GM21367 (cell line): Measurements from ENCODE around the gene ROBO2.

Experiments
- ATAC-seq: cut with Tn5 transposase; IDR thresholded peaks from one replicate; pipeline ENCODE4 v1.9.1; 2021; ENCODE audit not compliant: unreplicated experiment

Gene ROBO2

DNA sequence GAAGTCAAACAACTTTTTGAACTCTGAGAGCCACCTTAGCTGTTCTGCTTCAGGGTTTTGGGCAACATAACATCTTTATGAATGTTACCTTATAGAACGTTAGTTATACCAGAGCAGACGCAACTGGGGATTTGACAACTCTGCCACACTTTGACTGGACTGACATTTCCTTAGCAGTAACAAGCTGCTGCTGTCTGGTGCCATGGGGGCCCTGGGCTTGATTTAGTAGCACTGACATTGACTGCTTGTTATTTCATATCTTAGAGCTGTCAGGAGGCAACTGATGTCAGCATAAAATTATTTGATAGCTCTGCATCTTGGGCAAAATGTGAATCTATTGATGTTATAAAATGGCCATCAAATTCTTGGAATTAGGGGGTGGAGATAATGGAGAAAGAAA, 285.4 kb downstream of the ROBO2 start:
- ATAC-seq: no peak

DNA sequence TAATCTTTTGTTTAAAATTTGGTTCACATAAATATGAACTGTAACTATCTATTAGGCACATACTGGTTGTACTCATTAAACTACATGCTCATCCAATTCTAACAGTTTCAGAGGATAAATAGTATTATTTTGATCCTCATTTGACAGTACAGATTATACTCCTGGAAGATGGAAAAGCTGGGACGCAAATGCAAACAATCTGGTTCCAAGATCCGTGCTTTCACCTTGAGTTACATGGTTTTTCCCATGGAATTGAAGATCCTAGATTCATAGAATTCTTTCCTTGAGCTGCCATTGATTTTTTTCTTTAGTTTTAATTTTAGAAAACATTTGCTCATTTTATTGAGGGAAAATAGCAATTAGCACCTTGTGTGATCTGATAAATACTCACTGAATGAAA, 285.8 kb downstream of the ROBO2 start:
- ATAC-seq: no peak

DNA sequence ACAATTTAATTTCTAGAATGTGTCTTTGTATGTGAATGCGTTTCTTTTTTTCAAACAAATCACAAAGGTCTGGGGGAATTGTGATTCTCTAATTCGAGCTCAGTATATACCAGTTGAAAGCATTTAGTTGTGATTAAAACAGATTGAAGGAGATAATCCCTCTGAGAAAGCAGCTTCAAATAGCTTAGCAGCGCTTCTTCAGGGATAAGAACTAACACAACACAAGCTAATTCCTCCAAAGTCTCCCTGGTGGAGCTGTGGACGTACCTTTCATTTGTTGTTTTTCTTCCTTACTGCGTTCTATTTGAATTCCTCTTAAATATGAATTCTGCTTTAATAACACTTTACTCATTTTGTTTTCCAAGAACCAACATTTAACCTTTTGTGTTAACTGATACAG, 286.7 kb downstream of the ROBO2 start:
- no peak for ATAC-seq

DNA sequence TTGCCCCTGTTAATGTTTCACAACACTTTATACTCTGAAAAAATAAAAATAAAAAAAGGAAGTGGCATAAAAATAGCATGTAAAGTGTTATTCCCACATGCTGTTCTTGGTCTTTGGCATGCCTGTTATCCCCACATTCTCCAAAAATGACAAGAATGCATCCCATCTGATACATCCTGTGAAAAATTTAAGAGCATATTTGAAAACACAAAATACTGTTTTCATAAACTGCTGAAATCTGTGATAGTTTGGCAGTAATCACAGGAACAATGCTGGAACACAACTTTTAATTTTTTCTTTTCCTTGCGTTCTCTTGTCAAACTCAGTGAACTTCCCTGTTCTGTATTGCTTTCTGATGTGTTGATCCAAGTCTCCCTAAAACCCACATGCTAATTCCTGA, 288.8 kb downstream of the ROBO2 start:
- ATAC-seq: no peak

DNA sequence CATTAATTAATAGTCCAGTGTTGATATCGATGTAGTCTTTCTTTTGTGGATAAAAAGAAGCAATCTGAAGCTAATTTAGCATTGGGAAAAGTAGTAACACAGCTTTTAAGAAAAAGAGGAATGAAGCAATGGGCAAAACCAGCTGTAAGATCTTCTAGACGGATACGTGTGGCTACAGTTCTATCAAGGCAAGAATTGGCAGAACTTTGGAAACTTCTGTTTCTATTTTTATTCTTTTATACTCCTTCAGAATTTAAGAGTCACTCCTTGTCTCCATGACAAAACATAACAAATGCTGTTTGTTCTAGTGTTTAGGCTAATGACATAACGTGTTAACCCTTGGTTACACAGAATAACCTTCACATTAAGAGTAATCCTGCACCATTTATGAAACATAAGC, 289.2 kb downstream of the ROBO2 start:
- ATAC-seq: no peak

DNA sequence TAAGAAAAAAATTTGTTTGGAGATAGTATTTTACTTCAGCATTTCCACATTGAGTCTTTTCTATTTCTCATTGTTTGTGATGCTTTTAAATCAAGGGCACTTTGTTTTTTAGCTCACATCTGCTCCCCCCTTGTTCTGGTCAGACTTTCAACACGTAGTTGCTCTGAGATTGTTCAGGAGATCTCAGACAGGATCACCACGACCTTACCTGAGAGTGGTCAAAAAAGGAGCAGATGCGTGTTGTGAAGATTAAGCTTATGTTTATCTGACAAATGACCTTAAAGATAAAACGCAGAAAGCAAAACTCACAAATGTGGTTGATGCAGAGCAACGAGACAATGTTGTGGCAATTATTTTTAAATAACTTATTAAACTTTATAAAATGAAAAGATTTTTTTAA, 298.3 kb downstream of the ROBO2 start:
- ATAC-seq: no peak

DNA sequence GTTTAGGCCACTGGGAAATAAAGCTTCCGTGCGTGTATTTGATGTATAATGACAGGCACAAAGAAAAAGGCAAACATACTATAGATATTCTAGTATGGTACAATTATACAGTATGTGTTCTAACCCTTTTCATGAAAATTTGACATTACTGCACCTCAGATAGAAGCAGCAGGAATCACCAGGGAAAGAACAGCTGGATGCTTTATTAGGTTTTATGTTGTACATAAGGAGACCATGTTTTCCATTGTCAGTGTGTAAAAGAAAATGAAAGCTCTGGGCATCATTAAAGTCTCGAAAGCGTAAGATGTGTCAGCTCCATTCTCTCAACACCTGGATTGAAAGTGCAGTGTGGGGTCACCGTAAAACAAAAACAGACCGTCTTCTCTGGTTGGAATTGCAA, 302.1 kb downstream of the ROBO2 start:
- no peak for ATAC-seq

DNA sequence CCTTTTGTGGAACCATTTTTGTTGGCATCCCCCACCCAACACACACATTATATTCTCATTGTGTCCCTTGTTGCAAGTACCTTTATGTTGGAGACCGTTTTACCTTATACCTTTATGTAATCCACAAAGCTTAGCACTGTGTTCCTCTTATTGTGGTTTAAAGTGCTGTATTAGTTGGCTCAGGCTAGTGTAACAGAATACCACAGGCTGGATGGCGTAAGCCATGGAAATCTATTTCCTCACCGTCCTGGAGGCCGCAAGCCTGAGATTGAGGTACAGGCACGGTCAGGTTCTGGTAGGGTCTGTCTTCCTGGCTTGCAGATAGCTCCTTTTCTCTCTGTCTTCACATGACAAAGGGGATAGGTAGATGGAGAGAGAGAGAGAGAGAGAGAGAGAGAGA, 302.8 kb downstream of the ROBO2 start:
- no peak for ATAC-seq

DNA sequence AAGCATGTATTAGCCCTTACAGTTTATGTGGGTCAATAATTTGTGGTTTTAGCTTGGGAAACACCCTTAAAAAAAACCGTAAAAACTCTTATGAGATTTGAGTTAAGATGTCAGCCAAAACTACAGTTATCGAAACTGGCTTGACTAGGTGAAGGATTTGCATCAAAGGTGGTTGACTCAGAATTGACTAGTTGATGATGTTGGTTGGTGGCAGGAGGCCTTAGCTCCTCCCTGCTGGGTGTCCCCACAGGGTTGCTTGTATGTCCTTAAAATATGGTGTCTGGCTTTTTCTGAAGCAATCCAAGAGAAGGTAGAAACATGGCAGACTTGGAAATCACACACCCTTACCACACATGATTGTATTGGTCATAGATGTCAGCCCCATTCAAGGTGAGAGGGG, 305.1 kb downstream of the ROBO2 start:
- no peak for ATAC-seq

DNA sequence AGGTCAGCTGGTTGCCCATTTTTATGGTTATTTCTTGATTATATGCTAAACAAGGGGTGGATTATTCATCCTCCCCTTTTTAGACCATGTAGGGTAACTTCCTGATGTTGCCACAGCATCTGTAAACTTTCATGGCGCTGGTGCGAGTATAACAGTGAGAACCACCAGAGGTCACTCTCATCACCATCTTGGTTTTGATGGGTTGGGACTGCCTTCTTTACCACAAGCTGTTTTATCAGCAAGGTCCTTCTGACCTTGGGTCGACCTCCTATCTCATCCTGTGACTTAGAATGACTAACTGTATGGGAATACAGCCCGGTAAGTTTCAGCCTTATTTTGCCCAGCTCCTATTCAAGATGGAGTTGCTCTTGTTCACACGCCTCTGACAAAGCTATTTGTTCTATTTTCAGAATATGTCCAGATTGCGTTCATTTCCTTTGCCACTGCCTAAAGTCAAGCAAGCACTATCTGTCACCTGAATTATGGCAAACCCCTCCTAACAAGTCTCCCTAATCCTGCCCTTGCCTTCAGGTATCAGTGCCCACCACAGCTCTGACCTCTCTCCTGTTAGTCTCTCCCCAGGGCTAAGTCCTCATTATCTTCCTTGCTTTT, 308.5 kb downstream of the ROBO2 start:
- ATAC-seq: no peak

DNA sequence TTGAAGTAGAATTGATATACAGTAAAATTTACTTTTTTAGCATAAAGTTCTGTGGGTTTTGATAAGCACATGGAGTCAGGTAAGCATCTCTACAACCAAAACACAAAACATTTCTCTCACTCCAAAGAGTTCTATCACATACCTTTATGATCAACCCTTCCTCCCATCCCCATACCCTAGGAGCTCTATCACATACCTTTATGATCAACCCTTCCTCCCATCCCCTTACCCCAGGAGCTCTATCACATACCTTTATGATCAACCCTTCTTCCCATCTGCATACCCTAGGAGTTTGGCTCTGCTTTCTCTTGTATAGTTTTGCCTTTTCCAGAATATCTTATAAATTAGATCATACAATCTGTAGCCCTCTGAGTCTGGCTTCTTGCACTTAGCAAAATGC, 315.1 kb downstream of the ROBO2 start:
- no peak for ATAC-seq

DNA sequence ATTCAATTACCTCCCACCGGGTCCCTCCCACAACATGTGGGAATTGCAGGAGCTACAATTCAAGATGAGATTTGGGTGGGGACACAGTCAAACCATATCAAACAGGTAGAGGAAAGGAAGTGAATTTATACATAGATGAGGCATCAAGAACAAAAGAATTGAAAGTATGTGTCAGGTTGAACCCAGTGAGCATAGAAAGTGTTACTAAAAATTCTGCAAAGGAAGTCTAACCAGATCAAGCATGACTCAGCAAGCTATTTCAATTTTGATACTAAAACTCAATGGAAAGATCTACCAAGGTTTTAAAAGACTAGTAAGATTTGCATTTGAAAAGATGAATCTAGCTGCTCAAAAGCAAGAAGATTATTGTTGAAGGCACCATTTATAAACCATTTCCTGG, 323.0 kb downstream of the ROBO2 start:
- ATAC-seq: no peak

DNA sequence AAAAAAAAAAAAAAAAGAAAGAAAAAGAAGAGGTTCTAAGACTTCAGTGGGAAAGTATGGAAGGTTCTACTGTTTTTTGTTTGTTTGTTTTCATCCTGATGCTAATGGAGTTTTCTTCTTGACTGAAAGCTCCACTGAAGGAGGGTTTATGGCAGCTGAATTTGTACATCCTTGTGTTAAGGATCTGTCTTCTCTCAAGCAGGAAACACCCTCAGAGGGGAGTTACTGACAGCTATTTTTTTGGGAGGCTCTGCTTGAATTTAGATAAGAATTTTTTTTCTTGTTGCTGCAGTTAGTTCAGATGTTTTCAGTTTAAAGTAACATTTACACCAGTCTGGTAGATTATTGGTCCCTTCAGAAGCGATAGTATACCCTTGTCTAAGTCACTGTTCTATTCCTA, 325.3 kb downstream of the ROBO2 start:
- ATAC-seq: no peak

DNA sequence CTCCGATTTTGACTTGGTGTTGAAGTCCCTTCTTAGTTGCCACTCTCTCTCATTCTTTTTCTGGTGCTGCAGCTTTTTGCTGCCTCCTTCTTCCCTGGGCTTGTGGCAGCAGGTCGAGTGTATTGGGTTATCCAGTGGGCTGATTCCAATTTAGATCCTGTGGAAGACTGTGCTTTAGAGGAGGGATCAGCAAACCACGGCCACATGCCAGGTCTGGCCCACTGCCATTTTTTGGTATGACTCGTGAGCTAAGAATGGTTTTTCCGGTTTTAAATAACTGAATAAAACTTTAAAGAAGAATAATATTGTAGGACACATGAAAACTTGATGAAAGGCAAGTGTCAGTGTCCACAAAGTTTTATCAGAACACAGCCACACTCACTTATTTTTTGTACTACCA, 330.5 kb downstream of the ROBO2 start:
- no peak for ATAC-seq

DNA sequence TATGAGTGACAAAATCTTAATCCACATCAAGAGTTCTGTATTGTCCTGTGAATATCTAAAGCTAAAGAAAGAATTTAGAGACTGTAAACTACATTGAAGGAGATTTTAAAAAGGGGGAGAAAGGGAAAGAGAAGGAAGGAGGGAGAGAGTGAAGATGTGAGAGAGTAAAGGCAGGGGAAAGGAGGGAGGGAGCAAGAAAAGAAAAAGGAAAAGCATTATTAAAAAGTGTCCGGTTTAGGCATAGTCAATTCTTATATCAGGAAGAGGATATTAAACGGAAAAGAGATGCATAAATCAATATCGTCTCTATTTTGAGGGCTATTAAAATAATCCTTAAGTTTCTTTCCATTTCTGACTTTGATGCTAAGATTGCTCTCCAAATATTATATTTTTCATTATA, 332.1 kb downstream of the ROBO2 start:
- ATAC-seq: no peak

DNA sequence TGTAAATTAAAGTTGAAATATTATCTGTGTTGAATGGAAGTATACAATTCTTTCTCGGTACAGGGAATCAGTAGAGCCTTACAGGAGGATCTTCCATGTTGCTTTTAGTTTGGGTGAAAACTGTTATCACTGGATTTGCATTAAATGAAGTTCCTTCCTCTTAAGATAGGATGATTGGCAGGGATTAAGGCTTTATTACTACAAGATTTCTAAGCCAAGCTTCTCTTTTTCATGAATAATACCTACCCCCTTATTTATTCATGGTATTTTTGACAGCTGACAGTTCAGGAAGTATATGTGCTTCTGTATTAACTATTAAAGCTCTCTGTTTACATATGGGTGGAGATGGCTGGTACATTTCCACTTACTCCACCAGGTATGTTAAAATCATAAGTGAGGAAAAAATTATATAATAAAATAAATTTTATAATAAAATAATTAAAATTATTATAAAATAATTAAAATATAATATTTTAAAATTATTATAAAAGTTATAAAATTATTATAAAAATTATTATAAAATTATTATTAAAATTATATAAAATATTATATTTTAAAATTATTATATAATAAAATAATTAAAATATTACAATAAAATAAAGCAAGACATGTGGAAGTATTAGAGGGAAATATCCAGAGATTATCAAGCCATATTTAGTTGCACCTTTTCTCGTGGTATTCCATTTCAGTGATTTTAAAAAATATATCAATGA, 332.9 kb downstream of the ROBO2 start:
- ATAC-seq: no peak

DNA sequence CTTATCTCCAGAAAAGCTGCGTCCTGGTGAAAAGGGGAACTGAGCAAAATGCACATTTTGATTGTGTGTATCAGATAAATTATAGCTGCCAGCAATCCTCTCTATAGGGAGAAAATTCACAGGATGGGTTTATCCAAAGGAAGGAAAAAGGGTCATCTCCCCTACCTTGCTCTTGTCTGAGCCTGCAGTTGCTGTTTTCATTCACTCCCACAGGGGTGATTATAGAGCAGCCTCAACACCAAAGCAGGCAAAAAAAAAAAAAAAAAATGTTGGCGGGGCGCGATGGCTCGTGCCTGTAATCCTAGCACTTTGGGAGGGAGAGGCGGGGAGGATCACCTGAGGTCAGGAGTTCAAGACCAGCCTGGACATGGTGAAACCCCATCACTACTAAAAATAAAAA, 333.7 kb downstream of the ROBO2 start:
- no peak for ATAC-seq

DNA sequence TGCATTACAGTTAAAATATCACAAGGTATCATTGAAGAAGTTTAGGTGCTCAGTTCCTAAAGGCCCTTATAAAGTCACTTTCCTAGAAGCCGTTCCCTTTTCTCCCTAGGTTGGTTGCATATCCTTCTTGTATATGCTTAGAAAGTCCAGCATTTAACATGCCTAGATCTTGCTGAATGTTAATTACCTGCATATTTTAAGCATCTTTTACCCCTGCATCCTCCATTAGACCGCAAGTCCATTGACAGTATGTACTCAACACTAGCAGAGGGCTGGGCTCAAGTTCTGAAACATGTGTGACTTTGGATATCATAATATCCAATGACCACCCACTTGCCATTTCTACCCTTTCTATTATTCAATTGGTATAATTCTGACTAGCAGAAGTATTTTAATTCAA, 336.6 kb downstream of the ROBO2 start:
- ATAC-seq: no peak

DNA sequence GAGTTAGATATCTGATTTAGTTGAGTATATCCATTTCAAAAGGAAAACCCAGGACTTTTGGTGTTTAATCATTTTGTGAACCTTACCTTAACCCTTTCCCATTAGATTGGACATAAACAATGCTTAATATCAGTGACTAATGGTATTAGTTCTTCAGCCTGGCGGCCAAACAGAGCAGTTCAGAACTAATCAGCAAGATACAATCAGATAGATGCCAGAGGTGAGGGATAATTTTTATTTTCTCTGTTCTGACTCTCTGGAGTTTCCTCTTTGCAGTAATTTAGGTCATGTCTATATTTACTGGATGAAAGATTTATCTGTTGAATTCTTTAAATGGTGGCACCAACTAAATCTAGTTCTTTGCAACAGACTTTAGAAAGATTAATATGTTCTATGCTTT, 337.8 kb downstream of the ROBO2 start:
- ATAC-seq: no peak

DNA sequence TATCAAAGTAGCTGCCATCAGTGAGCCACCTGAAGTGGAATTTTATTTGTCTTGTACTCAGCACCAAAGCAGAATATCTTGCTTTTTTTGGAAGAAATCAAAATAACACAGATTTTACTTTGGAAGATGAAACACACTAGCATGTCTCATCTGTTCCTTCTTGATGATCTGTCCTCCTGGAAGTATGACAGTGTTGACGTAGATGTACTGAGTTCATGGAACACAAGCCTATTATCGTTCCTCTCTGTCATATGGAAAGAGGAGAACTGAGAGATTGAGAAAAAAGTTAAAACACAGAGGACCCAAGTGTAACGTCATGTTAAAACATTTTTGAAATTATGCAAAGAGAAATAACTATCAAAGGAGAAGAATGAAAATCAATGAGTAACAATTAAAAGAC, 340.2 kb downstream of the ROBO2 start:
- no peak for ATAC-seq

DNA sequence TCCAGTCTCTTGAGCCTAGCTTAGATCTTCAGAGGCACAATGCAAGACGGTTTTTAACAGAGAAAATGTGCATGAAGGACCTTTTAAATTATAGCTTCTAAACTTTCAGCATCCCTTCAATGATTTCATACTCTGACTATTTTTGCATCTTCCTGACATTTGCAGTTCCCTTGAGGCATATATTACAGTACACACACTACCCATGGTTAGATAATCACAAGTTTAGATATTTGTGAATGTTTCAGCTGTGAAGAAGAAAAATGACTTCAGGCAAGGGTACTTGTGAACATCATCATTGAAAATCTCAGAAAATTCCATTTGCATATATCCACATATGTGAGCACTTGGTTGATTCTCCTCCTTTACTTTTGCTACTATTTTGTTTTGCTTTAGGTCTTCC, 341.5 kb downstream of the ROBO2 start:
- ATAC-seq: no peak

DNA sequence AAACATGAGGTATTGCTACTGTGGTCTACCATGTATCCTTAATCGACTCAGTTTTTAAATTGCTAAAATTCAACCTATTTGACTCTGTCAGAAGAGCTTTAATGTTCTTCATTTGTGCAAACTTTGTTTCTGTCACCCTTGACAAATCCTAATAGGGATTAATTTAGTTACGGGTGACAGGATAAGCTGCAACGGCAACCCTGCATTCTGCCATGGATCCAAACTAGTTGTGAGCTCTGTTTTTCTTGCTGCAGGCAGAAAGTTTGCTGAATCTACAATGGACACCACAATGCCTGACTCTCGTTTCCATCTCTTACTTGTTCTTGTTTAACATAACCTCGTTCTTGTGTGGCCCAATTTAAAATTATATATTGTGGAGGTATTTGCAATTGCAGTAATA, 352.3 kb downstream of the ROBO2 start:
- ATAC-seq: no peak

DNA sequence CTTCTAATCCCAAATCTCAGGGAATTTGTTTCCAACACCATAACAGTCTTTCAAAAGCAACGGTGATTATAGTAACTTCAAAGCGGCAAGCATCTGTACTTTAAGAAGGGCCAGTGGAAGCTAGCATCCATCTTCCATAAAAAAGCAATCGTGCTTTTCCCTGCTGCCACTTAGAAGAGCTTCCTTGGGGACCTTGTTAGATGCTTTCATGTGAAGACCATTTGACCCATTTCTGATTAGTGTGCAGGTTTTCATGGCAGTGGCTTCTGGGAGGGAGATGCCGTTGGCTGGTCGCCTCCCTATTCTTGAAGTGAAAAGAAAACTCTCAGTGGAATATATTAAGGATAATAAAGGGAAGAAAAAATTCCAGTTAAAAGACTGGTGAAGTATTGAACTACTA, 354.1 kb downstream of the ROBO2 start:
- no peak for ATAC-seq
